Stimulated activated CD4-positive, alpha-beta T cell treated with anti-CD3 and anti-CD28 coated beads, Interleukin-4, amount 100 ng/mL, for 1 hour (primary cell): ENCODE measurements around the gene BMPR1B.
"Not testable (repeated sequence)": the region's sequence is repeated elsewhere in the genome, so short reads cannot be mapped to it uniquely, and the experiment has no call there.

ENCODE experiments used
- DNase-seq: peaks from one replicate; pipeline ENCODE4 v3.0.0-alpha.2; 2020

BMPR1B gene

DNA sequence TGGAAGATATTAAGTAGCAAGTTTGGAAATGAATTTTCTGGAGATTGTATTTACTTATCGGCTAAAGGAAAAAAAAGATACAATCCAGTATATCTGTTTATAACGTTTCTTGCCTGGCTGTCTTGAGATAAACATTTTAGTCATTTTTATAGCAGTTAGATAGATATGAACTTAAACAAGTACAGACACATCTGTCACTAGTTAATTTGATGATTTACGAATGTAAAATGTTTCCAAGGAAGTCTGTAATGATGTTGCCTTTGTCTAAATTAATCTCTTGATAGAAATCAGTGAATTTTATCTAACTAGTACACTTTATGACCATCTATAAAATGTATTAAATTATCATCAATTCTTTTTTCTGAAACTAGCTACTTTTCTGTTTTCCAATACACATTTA, 5.7 kb downstream of the BMPR1B start:
- no peak for DNase-seq

DNA sequence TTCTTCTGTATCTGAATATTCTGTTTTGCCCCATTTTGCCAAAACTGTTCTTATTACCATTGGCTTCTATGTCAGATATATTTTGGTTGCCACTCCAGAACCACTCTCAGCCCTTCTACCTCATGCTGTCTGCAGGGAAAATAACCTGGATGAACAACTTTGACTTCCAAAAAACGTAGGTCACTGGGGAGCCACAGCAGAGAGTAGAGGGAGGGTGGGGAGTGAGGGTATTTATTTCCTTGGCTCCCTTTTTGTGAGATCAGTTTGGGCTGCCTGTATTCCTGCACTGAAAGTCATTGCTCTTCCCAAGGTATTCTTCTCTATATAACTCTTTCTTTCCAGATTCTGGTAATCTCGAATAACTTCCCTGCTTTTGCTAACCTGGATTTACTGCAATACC, 6.3 kb downstream of the BMPR1B start:
- DNase-seq: no peak

DNA sequence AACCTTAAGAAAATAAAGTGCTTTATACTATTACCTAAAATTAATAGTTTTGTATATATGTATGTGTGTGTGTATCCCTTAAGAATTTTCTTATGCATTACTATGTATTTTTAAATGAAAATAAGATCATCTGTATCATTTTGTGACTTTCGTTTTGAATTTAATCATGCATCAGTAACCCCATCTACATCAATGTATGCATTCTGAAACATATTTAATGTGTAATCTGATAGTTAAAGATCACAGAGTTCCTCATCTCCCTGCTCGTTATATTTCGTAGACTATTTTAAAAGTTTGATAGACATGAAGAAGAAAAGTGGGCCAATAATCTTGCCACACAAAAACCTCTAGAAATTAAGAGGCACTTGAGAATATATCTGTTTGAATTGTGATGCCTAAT, 7.4 kb downstream of the BMPR1B start:
- no peak for DNase-seq

DNA sequence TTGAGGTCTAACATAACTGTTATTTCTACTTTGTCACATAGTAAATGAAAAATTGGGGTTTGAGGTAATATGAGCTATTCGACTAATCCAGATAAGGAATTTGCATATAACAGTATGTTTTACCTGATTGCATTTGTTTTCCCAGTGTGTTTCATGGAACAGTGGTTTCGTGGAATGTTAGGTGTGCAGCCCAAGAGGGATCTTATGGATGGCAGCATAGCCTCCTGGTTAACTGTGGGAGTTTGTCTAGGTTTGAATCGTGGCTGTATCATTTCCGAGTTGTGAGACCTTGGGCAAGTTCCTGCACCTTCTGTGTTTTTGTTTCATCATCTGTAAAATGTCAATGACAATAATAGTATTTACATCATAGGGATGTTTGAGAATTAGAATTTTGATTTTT, 7.9 kb downstream of the BMPR1B start:
- DNase-seq: no peak

DNA sequence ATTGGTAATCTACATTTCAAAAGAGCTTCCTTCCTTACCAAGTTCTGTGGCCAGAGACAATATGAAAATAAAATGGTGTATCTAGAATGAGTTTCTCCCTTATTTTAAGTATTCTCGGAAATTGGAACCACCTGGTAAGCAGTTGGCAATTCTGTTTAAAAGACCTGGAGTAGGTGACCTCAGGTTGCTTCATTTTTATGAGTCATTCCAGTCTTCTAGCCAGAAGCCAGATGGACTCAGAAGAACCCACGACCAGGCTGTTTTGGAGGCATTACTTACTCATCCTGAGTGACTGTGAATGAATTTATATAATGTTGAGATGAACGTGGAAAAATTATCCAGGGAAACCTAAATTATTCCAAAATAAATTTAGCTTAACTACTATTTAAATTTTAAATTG, 9.1 kb downstream of the BMPR1B start:
- no peak for DNase-seq

DNA sequence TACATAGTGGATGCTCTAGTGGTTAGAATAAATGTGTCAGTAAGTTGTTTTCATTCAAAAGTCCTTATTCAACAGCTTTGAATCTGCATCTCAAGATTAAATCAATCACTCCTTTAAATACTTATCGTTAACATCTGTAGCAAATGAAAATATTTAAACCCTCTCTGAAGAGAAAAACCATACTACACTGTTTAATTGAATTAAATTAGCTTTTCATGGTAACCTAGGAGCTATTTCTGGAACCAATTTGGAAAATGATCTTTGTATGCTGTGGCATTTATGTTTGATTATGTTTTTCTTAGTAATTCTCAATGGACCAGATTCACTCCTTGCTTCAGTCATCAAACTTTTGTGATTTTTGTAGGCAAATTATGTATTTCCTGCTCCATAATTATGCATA, 9.7 kb downstream of the BMPR1B start:
- DNase-seq: no peak

DNA sequence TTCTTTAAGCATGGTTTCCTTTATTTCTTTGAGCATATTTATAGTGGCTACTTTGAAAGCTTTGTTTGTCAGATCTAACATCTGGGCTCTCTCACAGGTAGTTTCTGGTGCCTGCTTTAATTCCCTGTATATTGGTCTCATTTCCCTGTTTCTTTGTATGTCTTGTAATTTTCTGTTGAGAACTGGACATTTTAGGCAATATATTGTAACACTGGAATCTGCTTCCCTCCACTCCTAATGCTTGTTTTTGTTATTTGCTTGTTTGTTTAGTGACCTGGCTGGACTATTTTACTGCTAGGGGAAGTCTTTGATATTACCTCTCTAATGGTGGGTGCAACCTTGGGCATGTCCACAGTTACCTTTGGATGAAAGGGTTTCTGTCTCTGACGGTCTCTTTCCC, 25.0 kb downstream of the BMPR1B start:
- DNase-seq: no peak

DNA sequence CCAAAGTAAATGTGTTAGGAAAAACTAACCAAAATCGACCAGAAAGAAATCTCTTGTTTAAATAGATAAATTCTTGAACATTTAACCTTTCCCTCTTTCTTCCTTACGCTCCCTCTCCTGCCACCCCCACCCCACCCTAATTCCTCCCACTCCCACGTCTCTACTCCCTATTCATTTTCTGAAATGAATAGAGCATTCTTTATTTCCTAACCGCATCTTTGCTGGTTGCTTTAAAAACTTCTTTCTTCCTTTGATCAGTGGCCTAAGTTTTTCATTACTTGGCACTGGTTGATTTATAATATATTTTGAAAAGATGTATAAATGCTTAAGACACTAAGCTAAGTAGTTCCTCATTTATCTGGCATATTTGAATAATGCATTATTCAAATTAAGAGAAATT, 33.9 kb downstream of the BMPR1B start:
- DNase-seq: no peak

DNA sequence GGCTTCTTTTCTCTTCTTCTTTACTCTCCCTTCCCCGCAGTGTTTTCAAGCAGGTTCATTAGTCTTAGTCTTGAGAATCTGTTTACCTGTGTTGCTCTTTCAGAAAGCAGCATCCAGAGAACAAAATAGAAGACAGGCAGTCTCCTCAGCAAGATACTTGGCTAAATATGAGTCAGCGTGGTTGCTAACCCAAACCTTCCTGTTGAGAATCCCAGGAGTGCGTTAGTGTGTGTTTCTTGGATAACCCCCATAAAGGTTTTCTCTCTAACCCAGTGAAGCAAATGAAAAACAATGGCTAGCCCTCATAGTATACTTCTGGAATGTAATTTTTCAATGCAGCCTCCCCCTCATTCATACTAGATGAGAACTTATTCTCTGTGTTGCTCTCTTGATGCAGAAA, 41.1 kb downstream of the BMPR1B start:
- DNase-seq: no peak

DNA sequence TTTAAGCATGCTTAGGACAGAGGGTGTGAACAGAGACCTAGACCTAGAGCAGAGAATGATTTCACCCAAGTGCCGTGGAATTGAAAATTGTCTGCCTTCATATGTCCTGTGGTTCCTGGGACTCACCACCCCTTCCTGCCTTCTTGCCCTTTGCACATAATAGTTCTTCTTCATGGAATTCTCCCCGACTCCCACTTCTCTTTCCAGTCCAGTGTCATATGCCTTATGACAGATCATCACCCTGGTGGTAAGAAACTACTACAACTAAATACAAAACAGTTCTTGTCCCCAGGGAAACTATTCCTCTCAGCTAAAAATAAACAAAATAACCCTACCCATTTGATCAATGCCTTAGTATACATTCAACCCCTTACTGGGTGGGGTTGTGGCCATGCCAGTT, 43.3 kb downstream of the BMPR1B start:
- DNase-seq: no peak

DNA sequence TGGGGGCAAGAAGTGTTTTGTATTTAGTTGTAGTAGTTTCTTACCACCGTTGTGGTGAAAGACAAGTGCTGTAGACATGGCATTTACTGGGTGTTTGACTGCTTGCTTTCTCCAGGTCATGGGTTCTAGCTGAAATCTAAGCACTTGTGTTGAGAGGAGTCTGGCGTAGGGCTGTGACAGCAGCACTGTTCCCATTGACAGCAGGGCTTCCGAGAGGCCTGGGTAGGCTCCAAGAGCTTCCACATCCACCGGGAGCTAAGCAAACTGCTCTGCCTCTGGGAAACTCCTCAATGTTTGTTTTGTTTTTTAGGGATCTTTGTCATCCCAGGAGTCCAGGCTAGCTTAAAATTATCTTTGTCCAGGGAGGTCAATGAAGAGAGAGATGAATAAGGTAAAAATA, 44.3 kb downstream of the BMPR1B start:
- no peak for DNase-seq

DNA sequence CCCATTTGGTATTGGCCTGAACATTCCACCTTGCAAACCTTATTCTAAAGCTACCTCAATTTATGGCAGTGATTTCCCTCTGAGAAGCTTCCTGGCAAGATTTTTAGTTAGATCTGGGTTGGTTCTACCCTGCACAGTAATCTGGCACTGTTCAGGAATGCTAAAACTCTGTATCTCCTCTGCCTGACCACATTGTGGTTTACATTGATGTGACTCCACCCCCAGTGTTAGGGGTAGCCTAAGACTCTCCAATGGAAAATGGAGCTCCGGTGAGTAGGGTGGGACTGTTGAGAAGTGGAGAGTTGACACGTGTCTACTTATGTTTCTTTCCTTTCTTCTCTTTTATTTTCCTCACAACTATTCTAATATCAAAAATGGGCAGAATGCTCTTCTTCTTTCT, 45.4 kb downstream of the BMPR1B start:
- no peak for DNase-seq

DNA sequence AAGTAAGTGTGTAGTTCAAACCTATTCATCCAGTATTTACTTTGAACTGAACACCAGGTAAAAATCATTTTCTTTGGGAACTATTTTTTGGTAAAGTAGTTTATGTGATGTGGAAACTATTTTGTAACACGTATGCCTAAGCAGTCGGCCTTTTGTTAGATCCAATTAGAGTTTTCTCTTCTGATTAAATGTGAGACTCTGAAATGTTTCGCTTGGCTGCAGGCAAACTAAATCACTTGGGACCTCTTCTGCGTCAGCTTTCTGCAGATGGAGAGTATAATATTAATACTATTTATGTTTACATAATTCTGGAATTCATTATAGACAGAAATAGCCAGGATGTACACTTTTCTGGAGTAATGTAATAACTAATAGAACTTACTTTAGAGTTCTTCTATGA, 46.9 kb downstream of the BMPR1B start:
- DNase-seq: no peak

DNA sequence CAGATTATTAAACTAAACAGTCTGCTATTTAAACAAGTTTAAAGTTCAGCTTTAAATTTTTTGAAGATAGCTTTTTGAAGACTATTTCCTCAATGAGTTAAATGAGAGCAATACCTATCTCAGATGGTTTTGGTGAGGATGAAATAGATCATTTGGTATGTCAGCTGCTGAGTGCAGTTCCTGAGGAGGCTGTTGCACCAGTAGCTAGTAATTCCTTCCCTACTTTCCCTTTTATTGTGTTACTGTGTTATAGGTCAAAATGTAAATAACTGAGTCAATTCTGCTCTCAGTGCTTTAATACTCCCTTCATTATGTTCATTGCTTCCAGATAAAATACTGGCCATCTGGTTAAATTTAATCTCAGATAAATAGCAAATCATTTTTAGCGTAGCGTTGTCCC, 48.6 kb downstream of the BMPR1B start:
- no peak for DNase-seq

DNA sequence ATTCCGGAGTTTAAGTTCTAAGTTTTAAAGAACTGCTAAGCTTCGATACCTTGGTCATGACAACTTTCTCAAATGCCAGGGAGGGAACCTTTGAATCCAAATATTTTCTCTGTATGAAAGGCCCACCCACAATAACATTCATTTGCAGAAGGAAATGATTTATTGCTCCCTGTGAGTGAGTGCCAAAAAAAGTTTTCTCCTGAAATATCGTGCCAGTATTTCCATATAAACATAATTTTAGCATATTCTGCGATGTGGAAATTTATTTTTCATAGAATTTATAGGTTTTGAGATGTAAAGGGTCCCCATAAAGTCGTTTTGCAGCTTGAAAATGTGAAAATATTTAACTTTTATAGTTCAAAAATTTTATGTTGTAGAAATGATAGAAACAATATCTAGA, 53.9 kb downstream of the BMPR1B start:
- DNase-seq: no peak

DNA sequence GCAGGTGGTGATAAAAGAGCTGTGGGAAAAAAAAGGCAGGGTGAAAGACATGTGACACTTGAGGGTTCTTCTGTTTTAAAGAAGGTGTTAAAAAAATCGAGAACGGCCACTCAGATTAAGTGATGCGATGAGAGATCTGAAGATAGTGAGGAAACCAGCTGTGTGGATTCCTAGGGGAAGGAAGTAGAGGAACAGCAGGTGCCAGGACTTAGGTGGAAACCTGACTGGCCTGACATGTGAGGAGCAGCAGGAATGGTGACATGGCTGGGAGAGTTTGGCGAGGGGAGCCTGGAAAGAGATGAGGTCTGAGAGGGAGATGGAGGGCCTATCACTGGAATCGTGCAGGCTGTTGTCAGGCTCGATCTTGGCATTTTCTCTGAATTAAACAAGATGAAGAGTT, 55.5 kb downstream of the BMPR1B start:
- DNase-seq: no peak

DNA sequence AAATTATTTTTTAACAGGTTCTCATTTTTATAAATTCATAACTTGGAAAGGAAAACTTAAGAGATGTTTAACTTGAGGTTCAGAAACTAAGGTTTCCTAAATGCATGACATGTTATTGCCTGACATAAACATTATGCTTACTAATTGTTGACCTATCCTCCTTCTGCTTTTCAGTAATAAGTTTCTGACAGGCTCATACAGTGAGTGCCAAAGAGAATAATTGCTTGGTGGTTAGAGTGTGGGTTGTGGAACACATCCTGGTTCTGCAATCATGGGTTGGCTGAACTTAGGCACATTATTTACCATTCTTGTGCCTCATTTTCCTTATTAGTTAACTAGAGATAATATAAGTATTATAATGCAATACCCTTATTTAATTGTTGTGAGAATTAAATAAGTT, 56.5 kb downstream of the BMPR1B start:
- no peak for DNase-seq

DNA sequence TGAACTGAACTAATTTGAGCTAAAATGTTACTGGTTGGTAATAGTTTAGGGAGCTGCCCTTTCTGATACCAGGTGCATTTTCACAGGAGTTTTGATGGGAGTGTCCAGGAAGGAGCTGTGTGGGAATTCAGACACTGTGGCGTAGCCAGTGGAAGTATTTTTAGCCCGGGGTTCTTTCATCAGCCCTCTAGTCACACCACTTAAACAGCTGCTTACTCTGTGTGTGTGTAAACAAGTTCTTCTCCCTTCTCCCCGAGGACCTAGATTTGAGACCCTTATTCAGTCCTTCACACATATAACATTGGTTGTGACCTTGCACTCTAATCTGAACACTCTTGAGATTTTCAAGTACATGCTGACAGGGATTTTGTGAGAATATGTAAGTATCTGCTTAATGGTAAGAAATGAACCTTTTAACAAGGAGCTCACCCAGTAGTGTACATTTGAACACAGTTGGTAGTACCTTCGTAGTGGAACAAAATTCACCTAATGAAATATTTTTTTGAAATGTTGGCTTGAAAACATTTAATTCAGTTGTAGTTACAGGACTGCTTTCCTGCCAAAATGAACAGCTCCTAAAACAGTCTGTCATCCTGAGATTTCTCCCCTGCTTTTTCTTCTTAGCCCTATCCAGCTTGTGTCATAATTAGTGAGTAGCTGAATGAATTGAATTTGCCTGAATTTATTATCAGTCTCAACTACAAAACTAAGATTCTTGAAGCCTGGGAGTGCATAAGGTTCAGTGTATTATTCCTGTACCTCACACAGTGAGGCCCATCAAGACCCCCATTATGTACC, 61.8 kb downstream of the BMPR1B start:
- no peak for DNase-seq

DNA sequence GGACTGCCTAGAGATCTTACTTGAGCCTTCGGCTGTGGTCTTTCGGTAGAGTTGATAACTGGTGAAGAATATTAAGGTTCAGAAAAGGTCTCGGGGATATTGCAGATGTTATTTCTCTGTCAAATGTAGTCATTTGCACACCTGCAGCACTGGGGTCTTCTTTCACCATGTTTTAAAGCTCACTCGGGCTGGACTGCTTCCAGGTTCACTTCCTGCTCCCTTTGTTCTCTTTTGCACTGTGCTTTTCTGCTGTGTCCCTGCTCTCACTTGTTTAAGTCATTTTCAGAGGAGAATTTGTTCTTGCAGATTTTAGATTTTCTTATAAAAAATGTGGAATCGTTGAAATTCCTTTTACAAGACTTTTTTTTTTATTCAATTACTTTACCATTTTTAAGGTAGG, 68.5 kb downstream of the BMPR1B start:
- DNase-seq: no peak

DNA sequence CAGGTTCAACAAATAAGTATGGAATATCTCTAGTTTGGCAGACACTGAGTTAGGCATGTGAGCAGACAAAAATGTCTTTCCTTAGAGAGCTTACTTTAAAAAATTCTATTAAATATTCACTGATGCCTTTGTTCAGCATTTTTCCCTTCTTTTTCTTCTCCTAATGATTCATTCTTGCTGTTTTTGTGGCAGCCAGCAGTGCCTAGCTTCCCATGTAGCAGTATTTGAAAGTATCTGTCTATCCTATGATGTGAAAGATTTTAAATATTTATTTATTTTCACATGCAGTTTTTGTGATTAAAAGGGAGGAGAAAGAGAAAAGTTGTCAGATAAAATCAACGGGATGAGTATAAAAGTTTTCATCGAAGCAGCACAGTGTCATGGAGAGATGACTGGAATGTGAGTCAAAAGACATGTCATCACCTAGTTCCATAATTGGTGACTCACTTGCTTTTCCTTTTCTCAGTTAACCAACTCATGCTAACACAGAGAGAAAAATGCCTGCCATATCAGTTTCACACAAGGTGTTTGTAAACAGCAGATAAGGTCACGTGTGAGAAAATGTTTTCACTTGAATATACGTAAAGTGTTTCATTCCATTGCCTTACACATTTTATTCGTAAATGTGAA, 69.8 kb downstream of the BMPR1B start:
- DNase-seq: no peak

DNA sequence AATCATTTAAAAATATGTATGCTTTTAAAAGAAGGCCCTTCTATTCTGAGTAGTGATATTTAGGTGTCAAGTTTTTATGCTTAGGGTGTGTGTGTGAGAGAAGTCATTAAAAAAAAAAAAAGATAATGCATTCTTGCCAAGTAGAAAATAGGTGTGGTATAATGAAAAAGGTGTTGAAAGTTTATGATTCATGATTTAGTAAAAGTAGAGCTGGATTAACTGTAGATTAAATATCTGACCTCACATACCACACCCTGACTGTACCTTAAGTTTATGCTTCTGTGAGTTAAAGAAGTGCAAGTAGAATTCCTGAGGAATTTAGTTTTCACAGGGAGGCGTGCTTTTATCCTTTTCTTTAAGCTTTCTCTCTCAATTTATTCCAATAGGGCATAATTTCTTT, 71.1 kb downstream of the BMPR1B start:
- no peak for DNase-seq

DNA sequence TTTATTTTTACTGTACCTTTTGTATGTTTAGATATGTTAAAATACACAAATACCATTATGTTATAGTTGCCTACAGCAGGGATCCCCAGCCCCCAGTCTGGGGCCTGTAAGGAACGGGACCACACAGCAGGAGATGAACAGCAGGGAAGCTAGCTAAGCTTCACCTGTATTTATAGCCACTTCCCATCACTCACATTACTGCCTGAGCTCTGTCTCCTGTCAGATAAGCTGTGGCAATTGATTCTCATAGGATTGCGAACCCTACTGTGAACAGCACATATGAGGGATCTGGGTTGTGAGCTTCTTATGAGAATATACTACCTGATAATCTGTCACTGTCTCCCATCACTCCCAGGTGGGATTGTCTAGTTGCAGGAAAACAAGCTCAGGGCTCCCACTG, 73.9 kb downstream of the BMPR1B start:
- no peak for DNase-seq

DNA sequence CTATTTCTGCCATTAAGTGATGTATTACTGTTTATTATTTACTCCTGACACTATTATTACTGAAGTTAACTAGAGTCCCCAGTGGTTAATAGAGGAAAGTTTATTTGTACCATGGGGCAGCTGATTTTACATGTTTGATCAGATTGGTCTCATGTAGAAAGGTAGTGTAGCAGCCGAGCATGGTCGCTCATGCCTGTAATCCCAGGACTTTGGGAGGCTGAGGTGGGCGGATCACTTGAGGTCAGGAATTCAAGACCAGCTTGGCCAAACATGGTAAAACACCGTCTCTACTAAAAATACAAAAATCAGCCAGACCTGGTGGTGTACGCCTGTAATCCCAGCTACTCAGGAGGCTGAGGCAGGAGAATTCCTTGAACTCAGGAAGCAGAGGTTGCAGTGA, 74.6 kb downstream of the BMPR1B start:
- not testable (repeated sequence) for DNase-seq

DNA sequence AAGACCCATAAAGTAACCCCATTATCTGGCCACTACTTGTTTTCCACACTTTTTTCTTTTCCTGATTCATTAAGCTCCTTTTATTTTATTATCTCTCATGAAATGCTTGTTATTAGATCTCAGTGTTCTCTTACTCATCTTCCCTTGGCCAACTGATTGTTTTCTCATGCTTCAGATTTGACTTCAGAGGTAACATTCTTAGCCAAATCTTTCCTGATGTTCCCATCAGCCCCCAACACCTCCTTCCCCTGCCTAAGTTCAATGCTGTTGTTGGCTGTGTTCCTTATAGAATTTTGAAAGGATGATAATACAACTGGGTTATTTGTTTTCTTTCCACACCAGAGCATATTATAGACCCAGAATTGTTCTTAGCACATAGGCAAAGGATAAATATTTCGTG, 75.6 kb downstream of the BMPR1B start:
- DNase-seq: no peak

DNA sequence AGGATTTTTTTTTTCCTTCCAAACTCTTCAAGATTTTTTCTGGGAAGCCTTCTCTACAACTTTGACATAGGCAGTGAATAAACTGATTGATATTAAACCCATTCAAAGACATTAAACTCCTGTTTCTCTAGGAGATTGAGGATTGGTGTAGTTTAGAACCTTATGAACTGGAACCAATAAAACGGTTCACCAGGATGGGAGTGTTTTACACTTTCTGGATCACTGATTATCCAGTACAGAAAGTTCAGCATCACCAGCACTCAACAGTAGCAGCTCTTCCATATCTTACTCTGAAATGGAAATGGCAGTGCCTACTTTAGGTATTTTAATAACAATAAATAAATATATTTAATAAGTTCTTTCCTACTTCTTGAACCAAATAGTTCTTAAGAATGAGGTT, 76.7 kb downstream of the BMPR1B start:
- no peak for DNase-seq
